K562 (cell line): Measurements from ENCODE around the gene MT4. TPM values are rescaled to one million over a fixed set of nuclear protein-coding genes. Genes with fewer than 3 reads are reported as not detected.

Source experiments
- ATAC-seq: fragments of 200-7000 bp; cut with Tn5 transposase; 3 replicates; pipeline ENCODE4 v1.9.1; 2020; ENCODE audit warnings: moderate library complexity
- BruUV-seq: library from RNA; stranded (reverse); fragments of 400-500 nt; replicated peaks from 2 replicates; lab custom pipeline; 2021; lab: Mats Ljungman, UMichigan
- CTCF ChIA-PET: fragments of 300-600 bp; formaldehyde crosslinking; extraction: SDS; loops from one replicate; lab custom pipeline; 2021; ENCODE audit warnings: low intra/inter-chr PET ratio; lab: Yijun Ruan, JAX
- POLR2A ChIA-PET: fragments of 300-600, 350-650 bp; sonication (Branson Sonifier 250); formaldehyde crosslinking; extraction: SDS; loops from one replicate; lab custom pipeline; 2021; ENCODE audit warnings: antibody characterized with exemption, inconsistent platforms; lab: Yijun Ruan, JAX
- DNase-seq, 4 experiments: peaks; one replicate each; pipeline versions ENCODE4 v3.0.0 to v3.0.0-alpha.2; 2011 to 2018; ENCODE audit warnings: low spot score in 3 of 4, mixed read lengths in 3 of 4; ENCODE audit errors: extremely low read depth in 1 of 4
- FAIRE-seq: peaks from 2 replicates; lab custom pipeline; 2011; peaks lifted over from hg19 to GRCh38; lab: Jason Lieb, UNC
- H2AFZ ChIP-seq: 2 replicates; pipeline ENCODE4 v1.6.0; 2011; ENCODE audit warnings: low read depth, low read length, control low read depth, inconsistent platforms
- H3K27ac ChIP-seq: fragments of 200-600 bp; 3 replicates; pipeline ENCODE4 v1.8.0; 2011; ENCODE audit warnings: low read depth, mild to moderate bottlenecking, control low read depth, inconsistent platforms, low read length, moderate library complexity, mixed read lengths; ENCODE audit errors: extremely low read depth
- H3K27me3 ChIP-seq, 2 experiments: fragments of 300-600 bp in 1 of 2; 2 replicates in 1 of 2; 3 replicates in 1 of 2; pipeline versions ENCODE4 v1.6.0 to v1.8.0; 2011; ENCODE audit warnings: inconsistent platforms in 2 of 2, low read length in 2 of 2, mild to moderate bottlenecking in 1 of 2, mixed read lengths in 1 of 2, moderate library complexity in 1 of 2; ENCODE audit not compliant: control insufficient read depth in 2 of 2, insufficient read depth in 2 of 2
- H3K36me3 ChIP-seq: fragments of 300-600 bp; 3 replicates; pipeline ENCODE4 v1.8.0; 2011; ENCODE audit warnings: mild to moderate bottlenecking, low read length, inconsistent platforms; ENCODE audit not compliant: control insufficient read depth, insufficient read depth
- H3K4me1 ChIP-seq, 2 experiments: fragments of 200-600 bp in 1 of 2; replicated peaks in 1 of 2; 2 replicates in 1 of 2; 3 replicates in 1 of 2; pipeline versions ENCODE4 v1.5.1 to v1.8.0; 2011; ENCODE audit warnings: inconsistent platforms in 2 of 2, low read length in 2 of 2, mild to moderate bottlenecking in 1 of 2, mixed read lengths in 1 of 2, moderate library complexity in 1 of 2; ENCODE audit not compliant: control insufficient read depth in 2 of 2, insufficient read depth in 2 of 2
- H3K4me2 ChIP-seq: 2 replicates; pipeline ENCODE4 v1.6.1; 2011; ENCODE audit warnings: low read length, control low read depth, inconsistent platforms, mixed read lengths; ENCODE audit not compliant: insufficient read depth
- H3K4me3 ChIP-seq: fragments of 200-600 bp; sonication (generic), shearing (Covaris generic); 2 replicates; pipeline ENCODE4 v1.5.1; 2016; ENCODE audit warnings: control low read depth, inconsistent platforms
- H3K79me2 ChIP-seq: fragments of 200-600 bp; 3 replicates; pipeline ENCODE4 v1.8.0; 2011; ENCODE audit warnings: low read length, inconsistent platforms; ENCODE audit not compliant: control insufficient read depth, insufficient read depth
- H3K9ac ChIP-seq, 2 experiments: 2 replicates each; pipeline versions ENCODE4 v1.6.0 to v1.6.1; 2011; ENCODE audit warnings: low read depth in 2 of 2, low read length in 2 of 2, control low read depth in 1 of 2, inconsistent platforms in 1 of 2, mild to moderate bottlenecking in 1 of 2, mixed read lengths in 1 of 2; ENCODE audit not compliant: insufficient read depth in 1 of 2
- H3K9me1 ChIP-seq: one replicate; pipeline ENCODE4 v1.6.0; 2011; ENCODE audit warnings: inconsistent platforms, mild to moderate bottlenecking, low read length, moderate library complexity; ENCODE audit not compliant: control insufficient read depth, insufficient read depth
- H3K9me3 ChIP-seq: replicated peaks from 2 replicates; pipeline ENCODE4 v1.5.1; 2011; ENCODE audit warnings: low read depth, low read length, inconsistent platforms; ENCODE audit not compliant: control insufficient read depth, insufficient read depth
- H4K20me1 ChIP-seq: replicated peaks from 2 replicates; pipeline ENCODE4 v1.6.1; 2011; ENCODE audit warnings: low read length, inconsistent platforms, mixed read lengths; ENCODE audit not compliant: control insufficient read depth, insufficient read depth
- ARID2 ChIP-seq: fragments of 450-650 bp; IDR thresholded peaks from 2 replicates; pipeline ENCODE4 v1.6.1; 2017; ENCODE audit warnings: antibody characterized with exemption, mild to moderate bottlenecking
- CHAMP1 ChIP-seq: fragments of 450-650 bp; IDR thresholded peaks from 2 replicates; pipeline ENCODE4 v1.6.1; 2016; ENCODE audit warnings: mild to moderate bottlenecking
- E2F8 ChIP-seq: fragments of 450-650 bp; IDR thresholded peaks from 2 replicates; pipeline ENCODE4 v1.7.1; 2018; ENCODE audit warnings: mild to moderate bottlenecking, low read depth; ENCODE audit not compliant: partially characterized antibody
- GTF2E2 ChIP-seq: fragments of 200-800 bp; sonication (Bioruptor generic); IDR thresholded peaks from 2 replicates; pipeline ENCODE4 v1.6.1; 2016; ENCODE audit warnings: missing genetic modification characterization, missing compliant biosample characterization
- SMAD1 ChIP-seq: fragments of 150-350 bp; IDR thresholded peaks from 2 replicates; pipeline ENCODE4 v1.6.1; 2014; ENCODE audit warnings: low read length, low read depth; ENCODE audit not compliant: partially characterized antibody
- SNRNP70 ChIP-seq: fragments of 200-400 bp; formaldehyde crosslinking; optimal IDR thresholded peaks from 2 replicates; pipeline ENCODE3; 2017; ENCODE audit warnings: low read depth, low read length
- SRF ChIP-seq, 2 experiments: fragments of 250-450, 450-650 bp in 1 of 2; sonication (Bioruptor Pico) in 1 of 2; sonication (generic) in 1 of 2; formaldehyde crosslinking; IDR thresholded peaks; 2 replicates each; pipeline versions ENCODE4 v1.5.0 to v1.5.1; 2020 to 2022; ENCODE audit warnings: mild to moderate bottlenecking in 1 of 2, missing genetic modification reagents in 1 of 2
- THAP7 ChIP-seq: fragments of 250-450 bp; sonication (Bioruptor Pico); IDR thresholded peaks from 2 replicates; pipeline ENCODE4 v1.5.0; 2021
- USF2 ChIP-seq: sonication (generic); formaldehyde crosslinking; IDR thresholded peaks from 2 replicates; pipeline ENCODE4 v1.5.0; 2020; ENCODE audit warnings: missing genetic modification reagents
- ZFP30 ChIP-seq: fragments of 250-450 bp; sonication (Bioruptor Pico); IDR thresholded peaks from 2 replicates; pipeline ENCODE4 v1.8.0; 2022; ENCODE audit warnings: moderate library complexity, mild to moderate bottlenecking, inconsistent platforms, borderline replicate concordance
- WGBS: fragments of 100-300 bp; shearing (Covaris generic); methylation state at CpG from one replicate; pipeline ENCODE4 v1.1.6; 2016; ENCODE audit warnings: low coverage, mixed read lengths; ENCODE audit not compliant: insufficient coverage; ENCODE audit errors: missing lambda C conversion rate; 5-methylcytosine and 5-hydroxymethylcytosine counted together
- in situ Hi-C: fragments of 300-500 bp; cut with MboI; formaldehyde crosslinking; loops from 4 replicates; pipeline ENCODE4 v1.15.0; 2018; ENCODE audit warnings: inconsistent platforms, mixed read lengths
- intact Hi-C: fragments of 100-400 bp; cut with micrococcal nuclease; formaldehyde crosslinking; loops from 2 replicates; pipeline ENCODE4 v1.14.2; 2022
- polyA plus RNA-seq, 8 experiments: library from polyadenylated mRNA; depleted of rRNA in 4 of 8; stranded (reverse) in 5 of 8; unstranded in 3 of 8; fragments of >200 nt; fragmentation: Nextera tagmentation in 2 of 8; fragmentation: Illumina TruSeq in 1 of 8; extraction: Ambion mirVana in 2 of 8; extraction: Trizol in 1 of 8; gene quantifications; 2 replicates each; pipeline versions ENCODE4 v1.2.1 to v1.2.3, GENCODE V29; 2011 to 2014; ENCODE audit warnings: inconsistent platforms in 1 of 8, missing spikeins in 1 of 8
- total RNA-seq, 7 experiments: library from RNA; depleted of rRNA in 6 of 7; stranded (reverse); fragments of >200 nt in 6 of 7; fragmentation: Illumina TruSeq in 2 of 7; extraction: Trizol in 2 of 7; gene quantifications; 2 replicates each; pipeline versions ENCODE4 v1.2.1 to v1.2.3, GENCODE V29; 2011 to 2021; ENCODE audit warnings: low replicate concordance in 1 of 7

The MT4 gene
- total and polyA plus RNA-seq, 9 of the 15 experiments (the other 6 are each of a cell fraction or from before 2014, with no cell fraction given): not detected

- Histone ChIP-seq H3K27me3 (peaks cover 17 to 39% of the 10 kb centered on the region in 2 experiments), H3K36me3 (no peaks in the 10 kb centered on the region), H3K4me1 (peaks cover 0 to 6% of the 10 kb centered on the region in 2 experiments; a peak in 1 of 5 replicates), H3K27ac (no peak overlapping the region), H4K20me1 (no peaks in the 10 kb centered on the region), H3K9ac (no peak overlapping the region), H3K9me3 (no peaks in the 10 kb centered on the region), H2AFZ (no peak overlapping the region), H3K79me2 (no peaks in the 10 kb centered on the region), H3K4me2 (no peak overlapping the region), H3K4me3 (no peak overlapping the region), H3K9me1 (no peaks in the 10 kb centered on the region)
- in situ Hi-C loops: no loop called here
- TF ChIP-seq THAP7 (CRISPR knock-in tag): no peak
- TF ChIP-seq ZFP30 (CRISPR knock-in tag): no peak
- no peak for TF ChIP-seq USF2
- TF ChIP-seq E2F8: no peak
- TF ChIP-seq SMAD1: no peak
- TF ChIP-seq SNRNP70: no peak
- TF ChIP-seq CHAMP1: no peak
- TF ChIP-seq GTF2E2: no peak
- TF ChIP-seq SRF (CRISPR knock-in tag; IDR thresholded peaks at IDR 0.05): no peak
- no peak for TF ChIP-seq ARID2
- ChIA-PET POLR2A (interaction anchor here (1.2 kb wide), 1 partner anchor 10 kb away, joined by 5 read pairs; the partner anchor contains the start of gene MT2A), CTCF (no interaction called here)
- FAIRE-seq: no peak
- BruUV-seq: no TSS peak
- ATAC-seq: no peak
- 0% methylated on average over 5 of the region's 6 CpGs for WGBS
- intact Hi-C loops: no loop called here
- DNase-seq: no peak
These were observed 53.3 kb downstream of the MT4 start for GRCh38 chr16:56618138-56618537.
